Stromal cell of bone marrow (primary cell): Measurements from ENCODE around the gene PI4K2B.
"Not testable (repeated sequence)": the region's sequence is repeated elsewhere in the genome, so short reads cannot be mapped to it uniquely, and the experiment has no call there.

Experiments used
- DNase-seq: peaks from one replicate; pipeline ENCODE4 v3.0.0-alpha.2; 2012; ENCODE audit warnings: low read depth

The PI4K2B gene

GRCh38 chr4:25306518-25307057 is 72.8 kb downstream of the PI4K2B start:
- no peak for DNase-seq

GRCh38 chr4:25307596-25307995 is 73.8 kb downstream of the PI4K2B start:
- no peak for DNase-seq

GRCh38 chr4:25308306-25308705 is 74.5 kb downstream of the PI4K2B start:
- no peak for DNase-seq

GRCh38 chr4:25308761-25309160 is 74.9 kb downstream of the PI4K2B start:
- DNase-seq = no peak

GRCh38 chr4:25310066-25310802 is 76.4 kb downstream of the PI4K2B start:
- DNase-seq = no peak

- DNase-seq = no peak
Measured at GRCh38 chr4:25310803-25311166, 77.0 kb downstream of the PI4K2B start.

- peak; percentile 76 for DNase-seq
Measured at GRCh38 chr4:25312496-25313200, 78.8 kb downstream of the PI4K2B start, which contains the start of gene ZCCHC4. TSS of gene ZCCHC4 (plus strand) at chr4:25312774. CDS start at chr4:25312810, 36 bp downstream.

GRCh38 chr4:25313201-25313895 is 79.5 kb downstream of the PI4K2B start:
- no peak for DNase-seq

- DNase-seq = peak; percentile 75
Measured at GRCh38 chr4:25320336-25320735, 86.5 kb downstream of the PI4K2B start.

GRCh38 chr4:25320773-25321172 is 86.9 kb downstream of the PI4K2B start:
- DNase-seq = peak; percentile 85

- no peak for DNase-seq
Measured at GRCh38 chr4:25321703-25322102, 87.9 kb downstream of the PI4K2B start.

GRCh38 chr4:25328463-25328862 is 94.6 kb downstream of the PI4K2B start:
- DNase-seq = not testable (repeated sequence)
